ENCODE data around the gene KRTAP4-11.
"Not testable (repeated sequence)": the region's sequence is repeated elsewhere in the genome, so short reads cannot be mapped to it uniquely, and the experiment has no call there.

KRTAP4-11 gene

GRCh38 chr17:41084100-41084856 lies 33.9 kb downstream of the KRTAP4-11 start, which contains the start of gene KRTAP4-7:
TSS of gene KRTAP4-7 (plus strand) at chr17:41084150. CDS start at chr17:41084207, 57 bp downstream.
- not testable (repeated sequence) for DNase-seq (ENCODE audit: low spot score)

DNA sequence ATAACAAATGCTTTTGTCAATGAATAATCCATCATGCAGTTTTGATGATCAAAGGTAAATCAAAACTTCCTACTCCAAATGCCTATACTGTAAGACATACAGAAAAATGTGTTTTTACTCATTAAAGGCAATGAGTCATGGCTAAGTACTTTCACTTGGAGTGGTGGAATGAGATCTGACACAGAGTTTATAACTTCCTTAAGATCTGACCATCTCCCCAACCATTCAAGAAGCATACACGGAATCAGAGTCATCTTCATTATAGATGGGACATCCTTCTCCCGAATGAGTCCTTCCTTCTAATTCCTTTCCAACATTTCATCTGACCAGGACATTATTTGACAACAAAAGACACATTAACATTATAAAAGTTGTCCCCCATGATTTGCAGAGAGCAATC lies 34.7 kb downstream of the KRTAP4-11 start:
- not testable (repeated sequence) for DNase-seq (ENCODE audit: low spot score)

- DNase-seq (ENCODE audit: low spot score) = no peak
Observed at GRCh38 chr17:41082626-41083025, 35.5 kb downstream of the KRTAP4-11 start.

DNA sequence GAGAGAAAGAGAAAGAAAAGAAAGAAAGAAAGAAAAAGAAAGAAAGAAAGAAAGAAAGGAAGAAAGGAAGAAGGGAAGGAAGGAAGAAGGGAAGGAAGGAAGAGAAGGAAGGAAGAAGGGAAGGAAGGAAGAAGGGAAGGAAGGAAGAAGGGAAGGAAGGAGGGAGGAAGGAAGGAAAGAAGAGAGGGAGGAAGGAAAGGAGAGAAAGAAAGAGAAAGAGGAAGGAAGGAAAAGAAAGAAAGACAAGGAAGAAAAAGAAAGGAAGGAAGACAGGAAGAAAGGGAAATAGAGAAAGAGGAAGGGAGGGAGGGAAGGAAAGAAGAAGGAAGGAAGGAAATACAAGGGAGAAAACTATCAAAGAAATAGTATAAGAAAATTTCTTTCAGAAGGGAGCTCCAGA lies 41.4 kb downstream of the KRTAP4-11 start:
- no peak for DNase-seq (ENCODE audit: low spot score)

- DNase-seq (ENCODE audit: low spot score) = no peak
Observed at GRCh38 chr17:41073676-41074075, 44.5 kb downstream of the KRTAP4-11 start.

DNA sequence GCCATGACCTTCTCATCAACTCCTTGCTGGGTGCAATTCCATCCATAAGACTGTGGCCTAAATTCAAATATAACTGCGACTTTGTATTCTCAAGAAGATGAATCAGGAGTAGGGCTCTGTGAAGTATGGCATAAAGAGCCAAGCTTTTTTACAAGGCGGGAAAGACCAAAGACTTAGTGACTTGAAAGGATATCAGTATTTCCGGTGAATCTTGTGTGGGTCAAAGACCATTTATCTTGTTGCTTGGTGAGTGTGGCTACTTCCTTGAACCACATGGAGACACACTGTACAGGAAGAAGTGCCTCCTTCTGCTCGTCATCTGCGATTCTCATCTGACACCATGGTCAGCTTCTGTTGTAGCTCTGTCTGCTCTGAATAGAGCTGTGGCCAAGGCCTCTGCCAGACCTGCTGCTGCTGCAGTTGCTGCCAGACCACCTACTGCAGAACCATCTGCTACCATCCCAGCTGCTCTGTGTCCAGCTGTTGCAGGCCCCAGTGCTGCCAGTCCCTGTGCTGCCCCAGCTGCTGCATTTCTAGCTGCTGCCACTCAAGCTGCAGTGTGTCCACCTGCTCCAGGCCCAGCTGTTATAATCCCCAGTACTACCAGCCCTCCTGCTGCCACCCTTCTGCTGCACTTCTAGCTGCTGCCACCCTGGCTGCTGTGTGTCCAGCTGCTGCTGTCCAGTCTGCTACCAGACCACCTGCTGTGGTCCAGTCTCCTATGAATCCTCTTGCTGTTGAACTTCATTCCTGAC lies 46.4 kb downstream of the KRTAP4-11 start:
- DNase-seq (ENCODE audit: low spot score) = no peak

DNA sequence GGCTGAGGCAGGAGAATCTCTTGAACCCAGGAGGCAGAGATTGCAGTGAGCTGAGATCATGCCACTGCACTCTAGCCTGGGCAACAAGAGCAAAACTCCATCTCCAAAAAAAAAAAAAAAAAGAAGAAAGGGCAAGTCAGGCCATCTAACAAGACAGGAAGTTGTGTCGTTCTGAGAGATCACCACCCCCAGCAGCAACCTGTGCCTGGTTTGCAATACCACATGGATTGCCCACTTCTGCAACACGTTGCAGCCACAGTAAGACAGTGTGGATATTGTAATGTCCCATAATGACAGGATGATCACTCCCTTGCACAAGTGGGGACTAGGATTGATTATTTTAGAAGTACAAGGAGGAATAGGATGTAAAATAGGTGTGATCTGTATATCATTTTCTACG lies 49.1 kb downstream of the KRTAP4-11 start:
- no peak for DNase-seq (ENCODE audit: low spot score)

DNA sequence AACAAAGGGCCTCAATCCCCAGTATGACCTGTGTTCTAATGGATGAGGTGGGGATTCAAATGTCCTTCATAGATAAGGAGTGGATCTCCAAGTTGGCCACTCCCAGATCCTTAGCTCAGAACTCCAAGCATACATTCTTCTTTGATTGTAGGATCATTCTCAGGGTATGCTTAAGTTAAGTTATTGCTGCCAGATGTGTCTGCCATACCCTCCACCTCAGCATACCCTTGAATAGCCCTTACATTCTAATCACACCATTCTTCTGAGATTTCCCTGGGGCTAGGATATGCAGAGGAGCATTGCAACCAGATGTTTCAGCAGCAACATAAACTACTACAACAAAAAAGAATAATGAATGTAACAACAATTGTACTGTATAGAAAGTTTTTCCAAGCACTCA lies 50.9 kb downstream of the KRTAP4-11 start:
- DNase-seq (ENCODE audit: low spot score) = no peak

Data from hematopoietic multipotent progenitor cell treated with erythropoietin and hydrocortisone succinate and interleukin-3 and kit ligand, for 15 days (in vitro differentiated cells).